K562 (cell line): ENCODE results near the gene ITSN1. TPM values are rescaled to one million over a fixed set of nuclear protein-coding genes. Genes with fewer than 3 reads are reported as not detected.

Experiments
- ATF7 ChIP-seq: fragments of 450-650 bp; IDR thresholded peaks from 2 replicates; pipeline ENCODE4 v1.7.1; 2014; ENCODE audit warnings: mild to moderate bottlenecking, moderate library complexity
- E2F3 ChIP-seq: fragments of 250-450 bp; sonication (Bioruptor Pico); IDR thresholded peaks from 2 replicates; pipeline ENCODE4 v1.4.0; 2020; ENCODE audit warnings: mild to moderate bottlenecking
- GTF2E2 ChIP-seq: fragments of 200-800 bp; sonication (Bioruptor generic); IDR thresholded peaks from 2 replicates; pipeline ENCODE4 v1.6.1; 2016; ENCODE audit warnings: missing genetic modification characterization, missing compliant biosample characterization
- PML ChIP-seq: IDR thresholded peaks from 2 replicates; pipeline ENCODE4 v1.6.1; 2012; ENCODE audit warnings: low read length, inconsistent platforms
- RCOR1 ChIP-seq, 2 experiments: IDR thresholded peaks; 2 replicates each; pipeline ENCODE4 v1.6.1; 2012; ENCODE audit warnings: low read depth in 2 of 2, low read length in 2 of 2, borderline replicate concordance in 1 of 2, improper control_type of control experiment in 1 of 2
- SIX5 ChIP-seq, 2 experiments: IDR thresholded peaks; 2 replicates each; pipeline ENCODE4 v1.6.1; 2011; ENCODE audit warnings: low read length in 2 of 2, borderline replicate concordance in 1 of 2, low read depth in 1 of 2, mild to moderate bottlenecking in 1 of 2, moderate library complexity in 1 of 2; ENCODE audit not compliant: insufficient read depth in 1 of 2
- SMAD3 ChIP-seq: fragments of 450-650 bp; formaldehyde crosslinking; conservative IDR thresholded peaks from 2 replicates; pipeline ENCODE4 v1.4.0; 2020; ENCODE audit warnings: mild to moderate bottlenecking
- TEAD4 ChIP-seq, 2 experiments: sonication (generic) in 1 of 2; formaldehyde crosslinking in 1 of 2; IDR thresholded peaks; 2 replicates each; pipeline versions ENCODE4 v1.6.1 to v1.8.0; 2012 to 2022; ENCODE audit warnings: borderline replicate concordance in 1 of 2, inconsistent platforms in 1 of 2, low read length in 1 of 2, mild to moderate bottlenecking in 1 of 2, missing genetic modification reagents in 1 of 2
- ZKSCAN3 ChIP-seq: fragments of 250-450 bp; sonication (Bioruptor Pico); IDR thresholded peaks from 2 replicates; pipeline ENCODE4 v1.4.0; 2020
- ZNF124 ChIP-seq: sonication (generic); formaldehyde crosslinking; IDR thresholded peaks from 2 replicates; pipeline ENCODE4 v1.8.1; 2022; ENCODE audit warnings: missing genetic modification reagents
- ZNF140 ChIP-seq: fragments of 250-450 bp; sonication (Bioruptor Pico); IDR thresholded peaks from 2 replicates; pipeline ENCODE4 v1.8.0; 2021; ENCODE audit warnings: moderate library complexity, mild to moderate bottlenecking, inconsistent platforms
- ZNF212 ChIP-seq: fragments of 450-650 bp; formaldehyde crosslinking; IDR thresholded peaks from 2 replicates; pipeline ENCODE4 v1.4.0; 2020; ENCODE audit warnings: mild to moderate bottlenecking
- ZNF668 ChIP-seq: fragments of 250-450 bp; sonication (Bioruptor Pico); IDR thresholded peaks from 2 replicates; pipeline ENCODE4 v1.8.0; 2022; ENCODE audit warnings: mild to moderate bottlenecking, inconsistent platforms
- ZNF77 ChIP-seq: fragments of 250-450 bp; sonication (Bioruptor Pico); IDR thresholded peaks from 2 replicates; pipeline ENCODE4 v1.5.0; 2020
- polyA plus RNA-seq, 8 experiments: library from polyadenylated mRNA; depleted of rRNA in 4 of 8; stranded (reverse) in 5 of 8; unstranded in 3 of 8; fragments of >200 nt; fragmentation: Nextera tagmentation in 2 of 8; fragmentation: Illumina TruSeq in 1 of 8; extraction: Ambion mirVana in 2 of 8; extraction: Trizol in 1 of 8; gene quantifications; 2 replicates each; pipeline versions ENCODE4 v1.2.1 to v1.2.3, GENCODE V29; 2011 to 2014; ENCODE audit warnings: inconsistent platforms in 1 of 8, missing spikeins in 1 of 8
- total RNA-seq, 7 experiments: library from RNA; depleted of rRNA in 6 of 7; stranded (reverse); fragments of >200 nt in 6 of 7; fragmentation: Illumina TruSeq in 2 of 7; extraction: Trizol in 2 of 7; gene quantifications; 2 replicates each; pipeline versions ENCODE4 v1.2.1 to v1.2.3, GENCODE V29; 2011 to 2021; ENCODE audit warnings: low replicate concordance in 1 of 7
- TF ChIP-seq, protein P1 (sequence below): sonication (generic); formaldehyde crosslinking; IDR thresholded peaks from 2 replicates; pipeline ENCODE4 v1.8.0; 2022; ENCODE audit warnings: mild to moderate bottlenecking, low read depth, missing genetic modification reagents
- TF ChIP-seq, protein P2 (sequence below): fragments of 450-650 bp; IDR thresholded peaks from 2 replicates; pipeline ENCODE4 v1.6.1; 2018; ENCODE audit warnings: mild to moderate bottlenecking, low read depth; ENCODE audit not compliant: partially characterized antibody
- TF ChIP-seq, protein P3 (sequence below): fragments of 450-650 bp; IDR thresholded peaks from 2 replicates; pipeline ENCODE4 v1.6.1; 2016; ENCODE audit warnings: missing biosample characterization, missing genetic modification characterization
- TF ChIP-seq, protein P4 (sequence below), 2 experiments: fragments of 450-650 bp; IDR thresholded peaks; 2 replicates each; pipeline ENCODE4 v1.6.1; 2018; ENCODE audit warnings: mild to moderate bottlenecking in 2 of 2, low read depth in 1 of 2; ENCODE audit not compliant: partially characterized antibody in 2 of 2
- TF ChIP-seq, protein P5 (sequence below), 2 experiments: fragments of 450-650 bp in 1 of 2; sonication (generic) in 1 of 2; formaldehyde crosslinking in 1 of 2; IDR thresholded peaks in 1 of 2; conservative IDR thresholded peaks in 1 of 2; 2 replicates each; pipeline versions ENCODE4 v1.6.1 to v1.8.1; 2016 to 2023; ENCODE audit warnings: mild to moderate bottlenecking in 2 of 2, moderate library complexity in 2 of 2, inconsistent platforms in 1 of 2, missing genetic modification reagents in 1 of 2

ITSN1 gene
- total and polyA plus RNA-seq, 9 of the 15 experiments (the other 6 are each of a cell fraction or from before 2014, with no cell fraction given): 1.1 to 12.6 (median 4.8) TPM

DNA sequence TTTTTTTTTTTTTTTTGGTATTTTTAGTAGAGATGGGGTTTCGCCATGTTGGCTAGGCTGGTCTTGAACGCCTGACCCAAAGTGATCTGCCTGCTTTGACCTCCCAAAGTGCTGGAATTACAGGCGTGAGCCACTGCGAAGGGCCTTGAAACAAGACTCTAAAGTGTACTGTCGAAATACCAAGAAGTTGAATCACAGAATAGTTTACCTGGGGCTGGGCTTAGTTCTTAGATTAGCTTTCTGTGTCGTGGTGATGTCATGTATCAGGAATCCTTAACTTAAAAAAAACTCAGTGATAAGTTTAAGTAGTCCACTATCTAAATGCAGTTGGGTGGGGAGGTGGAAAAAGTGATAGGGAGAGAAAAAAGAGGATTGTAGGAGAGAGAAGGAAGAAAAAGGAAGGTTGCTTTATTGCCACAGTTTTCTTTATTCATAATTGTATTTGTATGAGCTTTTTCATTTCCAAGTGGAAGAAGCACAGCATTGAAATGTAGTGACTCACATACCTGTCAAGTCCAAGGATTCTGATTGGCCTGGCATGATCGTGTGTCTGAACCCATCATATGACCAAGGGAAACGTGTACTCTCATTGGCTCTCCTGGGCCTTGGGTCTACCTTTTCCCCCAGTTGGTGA is 13.4 kb downstream of the ITSN1 start (continued):
- TF ChIP-seq, protein P1, sequence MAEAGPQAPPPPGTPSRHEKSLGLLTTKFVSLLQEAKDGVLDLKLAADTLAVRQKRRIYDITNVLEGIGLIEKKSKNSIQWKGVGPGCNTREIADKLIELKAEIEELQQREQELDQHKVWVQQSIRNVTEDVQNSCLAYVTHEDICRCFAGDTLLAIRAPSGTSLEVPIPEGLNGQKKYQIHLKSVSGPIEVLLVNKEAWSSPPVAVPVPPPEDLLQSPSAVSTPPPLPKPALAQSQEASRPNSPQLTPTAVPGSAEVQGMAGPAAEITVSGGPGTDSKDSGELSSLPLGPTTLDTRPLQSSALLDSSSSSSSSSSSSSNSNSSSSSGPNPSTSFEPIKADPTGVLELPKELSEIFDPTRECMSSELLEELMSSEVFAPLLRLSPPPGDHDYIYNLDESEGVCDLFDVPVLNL (CRISPR knock-in tag): no peak
- TF ChIP-seq GTF2E2 (no peak), TEAD4 (IDR thresholded peaks at IDR 0.05; ENCODE audit: low read length) (peak; percentile 65; the same call in 1 of the 2 replicates), TEAD4 (CRISPR knock-in tag; IDR thresholded peaks at IDR 0.05; ENCODE audit: borderline replicate concordance) (no peak), ATF7 (peak; percentile 88), SMAD3 (CRISPR knock-in tag) (no peak), ZKSCAN3 (CRISPR knock-in tag) (no peak), SIX5 (IDR thresholded peaks at IDR 0.05; ENCODE audit: borderline replicate concordance in 1 of 2, insufficient read depth in 1 of 2, low read depth in 1 of 2, low read length in 2 of 2) (no peak), ZNF77 (CRISPR knock-in tag) (no peak), ZNF668 (CRISPR knock-in tag) (no peak), ZNF212 (no peak), PML (no peak), RCOR1 (IDR thresholded peaks at IDR 0.05; ENCODE audit: borderline replicate concordance in 1 of 2, low read depth in 2 of 2, low read length in 2 of 2) (peak in 1 of 2 experiments; percentile 31; a peak in 1 of 4 replicates), ZNF140 (CRISPR knock-in tag) (no peak), E2F3 (CRISPR knock-in tag) (no peak), ZNF124 (CRISPR knock-in tag) (no peak)
- TF ChIP-seq, protein P2, sequence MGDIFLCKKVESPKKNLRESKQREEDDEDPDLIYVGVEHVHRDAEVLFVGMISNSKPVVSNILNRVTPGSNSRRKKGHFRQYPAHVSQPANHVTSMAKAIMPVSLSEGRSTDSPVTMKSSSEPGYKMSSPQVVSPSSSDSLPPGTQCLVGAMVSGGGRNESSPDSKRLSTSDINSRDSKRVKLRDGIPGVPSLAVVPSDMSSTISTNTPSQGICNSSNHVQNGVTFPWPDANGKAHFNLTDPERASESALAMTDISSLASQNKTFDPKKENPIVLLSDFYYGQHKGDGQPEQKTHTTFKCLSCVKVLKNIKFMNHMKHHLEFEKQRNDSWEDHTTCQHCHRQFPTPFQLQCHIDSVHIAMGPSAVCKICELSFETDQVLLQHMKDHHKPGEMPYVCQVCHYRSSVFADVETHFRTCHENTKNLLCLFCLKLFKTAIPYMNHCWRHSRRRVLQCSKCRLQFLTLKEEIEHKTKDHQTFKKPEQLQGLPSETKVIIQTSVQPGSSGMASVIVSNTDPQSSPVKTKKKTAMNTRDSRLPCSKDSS: no peak
- TF ChIP-seq, protein P3, sequence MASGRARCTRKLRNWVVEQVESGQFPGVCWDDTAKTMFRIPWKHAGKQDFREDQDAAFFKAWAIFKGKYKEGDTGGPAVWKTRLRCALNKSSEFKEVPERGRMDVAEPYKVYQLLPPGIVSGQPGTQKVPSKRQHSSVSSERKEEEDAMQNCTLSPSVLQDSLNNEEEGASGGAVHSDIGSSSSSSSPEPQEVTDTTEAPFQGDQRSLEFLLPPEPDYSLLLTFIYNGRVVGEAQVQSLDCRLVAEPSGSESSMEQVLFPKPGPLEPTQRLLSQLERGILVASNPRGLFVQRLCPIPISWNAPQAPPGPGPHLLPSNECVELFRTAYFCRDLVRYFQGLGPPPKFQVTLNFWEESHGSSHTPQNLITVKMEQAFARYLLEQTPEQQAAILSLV (tag): no peak
- TF ChIP-seq, protein P4, sequence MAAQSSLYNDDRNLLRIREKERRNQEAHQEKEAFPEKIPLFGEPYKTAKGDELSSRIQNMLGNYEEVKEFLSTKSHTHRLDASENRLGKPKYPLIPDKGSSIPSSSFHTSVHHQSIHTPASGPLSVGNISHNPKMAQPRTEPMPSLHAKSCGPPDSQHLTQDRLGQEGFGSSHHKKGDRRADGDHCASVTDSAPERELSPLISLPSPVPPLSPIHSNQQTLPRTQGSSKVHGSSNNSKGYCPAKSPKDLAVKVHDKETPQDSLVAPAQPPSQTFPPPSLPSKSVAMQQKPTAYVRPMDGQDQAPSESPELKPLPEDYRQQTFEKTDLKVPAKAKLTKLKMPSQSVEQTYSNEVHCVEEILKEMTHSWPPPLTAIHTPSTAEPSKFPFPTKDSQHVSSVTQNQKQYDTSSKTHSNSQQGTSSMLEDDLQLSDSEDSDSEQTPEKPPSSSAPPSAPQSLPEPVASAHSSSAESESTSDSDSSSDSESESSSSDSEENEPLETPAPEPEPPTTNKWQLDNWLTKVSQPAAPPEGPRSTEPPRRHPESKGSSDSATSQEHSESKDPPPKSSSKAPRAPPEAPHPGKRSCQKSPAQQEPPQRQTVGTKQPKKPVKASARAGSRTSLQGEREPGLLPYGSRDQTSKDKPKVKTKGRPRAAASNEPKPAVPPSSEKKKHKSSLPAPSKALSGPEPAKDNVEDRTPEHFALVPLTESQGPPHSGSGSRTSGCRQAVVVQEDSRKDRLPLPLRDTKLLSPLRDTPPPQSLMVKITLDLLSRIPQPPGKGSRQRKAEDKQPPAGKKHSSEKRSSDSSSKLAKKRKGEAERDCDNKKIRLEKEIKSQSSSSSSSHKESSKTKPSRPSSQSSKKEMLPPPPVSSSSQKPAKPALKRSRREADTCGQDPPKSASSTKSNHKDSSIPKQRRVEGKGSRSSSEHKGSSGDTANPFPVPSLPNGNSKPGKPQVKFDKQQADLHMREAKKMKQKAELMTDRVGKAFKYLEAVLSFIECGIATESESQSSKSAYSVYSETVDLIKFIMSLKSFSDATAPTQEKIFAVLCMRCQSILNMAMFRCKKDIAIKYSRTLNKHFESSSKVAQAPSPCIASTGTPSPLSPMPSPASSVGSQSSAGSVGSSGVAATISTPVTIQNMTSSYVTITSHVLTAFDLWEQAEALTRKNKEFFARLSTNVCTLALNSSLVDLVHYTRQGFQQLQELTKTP (IDR thresholded peaks at IDR 0.05; ENCODE audit: low read depth in 1 of 2, partially characterized antibody in 2 of 2): peak in 1 of 2 experiments; percentile 47
- TF ChIP-seq, protein P5, sequence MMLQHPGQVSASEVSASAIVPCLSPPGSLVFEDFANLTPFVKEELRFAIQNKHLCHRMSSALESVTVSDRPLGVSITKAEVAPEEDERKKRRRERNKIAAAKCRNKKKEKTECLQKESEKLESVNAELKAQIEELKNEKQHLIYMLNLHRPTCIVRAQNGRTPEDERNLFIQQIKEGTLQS (IDR thresholded peaks at IDR 0.05): peak; percentile 93
- TF ChIP-seq, protein P5 (CRISPR knock-in tag; conservative IDR thresholded peaks at IDR 0.05): no peak
